H9 (cell line): ENCODE data around the gene IMPDH1. TPM values are rescaled to one million over a fixed set of nuclear protein-coding genes. Genes with fewer than 3 reads are reported as not detected.

Source experiments
- DNase-seq: peaks from one replicate; pipeline ENCODE4 v3.0.0-alpha.2; 2017
- H2AFZ ChIP-seq: one replicate; pipeline ENCODE4 v1.6.1; 2013; ENCODE audit warnings: mild to moderate bottlenecking, low read length, control low read depth, moderate library complexity
- H2AK5ac ChIP-seq: 2 replicates; pipeline ENCODE4 v1.6.1; 2013; ENCODE audit warnings: low read length, control low read depth, mixed read lengths; ENCODE audit not compliant: insufficient read length
- H2BK120ac ChIP-seq: one replicate; pipeline ENCODE4 v1.6.1; 2013; ENCODE audit warnings: low read depth, mild to moderate bottlenecking, low read length, control low read depth, inconsistent platforms; ENCODE audit not compliant: poor library complexity, severe bottlenecking
- H2BK12ac ChIP-seq: 2 replicates; pipeline ENCODE4 v1.6.1; 2013; ENCODE audit warnings: low read length, control low read depth, mixed read lengths, low read depth; ENCODE audit not compliant: insufficient read length
- H2BK15ac ChIP-seq: 2 replicates; pipeline ENCODE4 v1.6.1; 2013; ENCODE audit warnings: low read depth, low read length, control low read depth
- H2BK20ac ChIP-seq: one replicate; pipeline ENCODE4 v1.6.1; 2013; ENCODE audit warnings: low read depth, mild to moderate bottlenecking, low read length, control low read depth, inconsistent platforms; ENCODE audit not compliant: poor library complexity, severe bottlenecking
- H2BK5ac ChIP-seq: 2 replicates; pipeline ENCODE4 v1.6.1; 2013; ENCODE audit warnings: low read length, control low read depth, mixed read lengths; ENCODE audit not compliant: insufficient read length
- H3K14ac ChIP-seq: 2 replicates; pipeline ENCODE4 v1.6.1; 2013; ENCODE audit warnings: low read length, control low read depth; ENCODE audit not compliant: insufficient read depth
- H3K18ac ChIP-seq: 2 replicates; pipeline ENCODE4 v1.6.1; 2013; ENCODE audit warnings: low read depth, mild to moderate bottlenecking, mixed read lengths, low read length, control low read depth; ENCODE audit not compliant: insufficient read length
- H3K23ac ChIP-seq: 2 replicates; pipeline ENCODE4 v1.6.1; 2013; ENCODE audit warnings: low read length, control low read depth, mixed read lengths, low read depth; ENCODE audit not compliant: insufficient read length
- H3K23me2 ChIP-seq: 2 replicates; pipeline ENCODE4 v1.6.1; 2013; ENCODE audit warnings: low read depth, mild to moderate bottlenecking, mixed read lengths, low read length, control low read depth; ENCODE audit not compliant: insufficient read length, poor library complexity, severe bottlenecking
- H3K27ac ChIP-seq: 2 replicates; pipeline ENCODE4 v1.5.1; 2013; ENCODE audit warnings: low read length, control low read depth, mixed read lengths, low read depth; ENCODE audit not compliant: insufficient read length
- H3K27me3 ChIP-seq: 2 replicates; pipeline ENCODE4 v1.6.1; 2013; ENCODE audit warnings: low read length, control low read depth, inconsistent platforms; ENCODE audit not compliant: insufficient read depth
- H3K4ac ChIP-seq: 2 replicates; pipeline ENCODE4 v1.6.1; 2013; ENCODE audit warnings: low read depth, mild to moderate bottlenecking, control low read depth, inconsistent platforms, low read length, moderate library complexity
- H3K4me1 ChIP-seq: 2 replicates; pipeline ENCODE4 v1.6.1; 2013; ENCODE audit warnings: low read length, control low read depth, inconsistent platforms; ENCODE audit not compliant: insufficient read depth
- H3K4me2 ChIP-seq: 2 replicates; pipeline ENCODE4 v1.6.1; 2013; ENCODE audit warnings: low read length, control low read depth, mixed read lengths; ENCODE audit not compliant: insufficient read length, insufficient read depth
- H3K56ac ChIP-seq: 2 replicates; pipeline ENCODE4 v1.6.1; 2013; ENCODE audit warnings: low read depth, mild to moderate bottlenecking, mixed read lengths, low read length, control low read depth; ENCODE audit not compliant: insufficient read length
- H3K79me1 ChIP-seq: 2 replicates; pipeline ENCODE4 v1.6.1; 2013; ENCODE audit warnings: low read depth, mild to moderate bottlenecking, moderate library complexity, low read length, control low read depth, inconsistent platforms; ENCODE audit not compliant: insufficient read depth, poor library complexity, severe bottlenecking
- H3K79me2 ChIP-seq: 2 replicates; pipeline ENCODE4 v1.6.1; 2013; ENCODE audit warnings: low read length, control low read depth, inconsistent platforms; ENCODE audit not compliant: insufficient read depth
- H3K9ac ChIP-seq: 2 replicates; pipeline ENCODE4 v1.6.1; 2013; ENCODE audit warnings: low read length, control low read depth, mixed read lengths; ENCODE audit not compliant: insufficient read length; ENCODE audit errors: extremely low read depth
- H3K9me3 ChIP-seq: one replicate; pipeline ENCODE4 v1.6.1; 2013; ENCODE audit warnings: low read depth, low read length, inconsistent platforms; ENCODE audit not compliant: control insufficient read depth
- H3T11ph ChIP-seq: one replicate; pipeline ENCODE4 v1.6.1; 2013; ENCODE audit warnings: mild to moderate bottlenecking, low read length, control low read depth, inconsistent platforms
- H4K20me1 ChIP-seq: one replicate; pipeline ENCODE4 v1.6.1; 2013; ENCODE audit not compliant: control insufficient read depth, insufficient read length, insufficient read depth
- H4K5ac ChIP-seq: 2 replicates; pipeline ENCODE4 v1.6.1; 2013; ENCODE audit warnings: low read depth, mild to moderate bottlenecking, mixed read lengths, low read length, control low read depth; ENCODE audit not compliant: insufficient read length
- H4K8ac ChIP-seq: replicated peaks from 2 replicates; pipeline ENCODE4 v1.6.1; 2013; ENCODE audit warnings: low read length, control low read depth, mixed read lengths, low read depth; ENCODE audit not compliant: insufficient read length
- H4K91ac ChIP-seq: 2 replicates; pipeline ENCODE4 v1.6.1; 2013; ENCODE audit warnings: low read depth, mild to moderate bottlenecking, moderate library complexity, mixed read lengths, low read length, control low read depth; ENCODE audit not compliant: insufficient read length
- H3K27ac Mint-ChIP-seq, 3 experiments: 2 replicates in 2 of 3; 3 replicates in 1 of 3; pipeline ENCODE4 v1.8.0; 2020 to 2021; ENCODE audit warnings: mixed read lengths in 3 of 3, mild to moderate bottlenecking in 1 of 3, moderate library complexity in 1 of 3
- H3K27me3 Mint-ChIP-seq: 2 replicates; pipeline ENCODE4 v1.8.0; 2021; ENCODE audit warnings: low read depth, mild to moderate bottlenecking, moderate library complexity, mixed read lengths
- H3K36me3 Mint-ChIP-seq, 3 experiments: 2 replicates in 2 of 3; 3 replicates in 1 of 3; pipeline ENCODE4 v1.8.0; 2020 to 2021; ENCODE audit warnings: low read depth in 3 of 3, mixed read lengths in 3 of 3; ENCODE audit not compliant: insufficient read depth in 1 of 3
- H3K4me1 Mint-ChIP-seq, 2 experiments: 2 replicates each; pipeline ENCODE4 v1.8.0; 2020; ENCODE audit warnings: mixed read lengths in 2 of 2
- H3K4me3 Mint-ChIP-seq, 2 experiments: 2 replicates in 1 of 2; 3 replicates in 1 of 2; pipeline ENCODE4 v1.8.0; 2020 to 2021; ENCODE audit warnings: mild to moderate bottlenecking in 2 of 2, mixed read lengths in 2 of 2, moderate library complexity in 1 of 2
- H3K9me3 Mint-ChIP-seq, 2 experiments: 2 replicates in 1 of 2; 3 replicates in 1 of 2; pipeline ENCODE4 v1.8.0; 2020; ENCODE audit warnings: mild to moderate bottlenecking in 2 of 2, mixed read lengths in 2 of 2, moderate library complexity in 1 of 2
- WGBS: extraction: QIAGEN DNeasy Blood & Tissue Kit; methylation state at CpG from one replicate; pipeline ENCODE4 v1.1.7; 2013; ENCODE audit warnings: missing lambda C conversion rate, low lambda C conversion rate, mixed read lengths; ENCODE audit not compliant: insufficient read length; ENCODE audit errors: extremely low coverage; 5-methylcytosine and 5-hydroxymethylcytosine counted together
- total RNA-seq: library from RNA; stranded (reverse); gene quantifications from 2 replicates; pipeline ENCODE4 v1.2.1, GENCODE V29; 2021
- TF ChIP-seq, protein P1 (sequence below): fragments of 200-600 bp; sonication (generic); conservative IDR thresholded peaks from 3 replicates; pipeline ENCODE4 v1.8.0; 2021; ENCODE audit warnings: antibody characterized with exemption, mild to moderate bottlenecking

Gene IMPDH1
- total RNA-seq, 1 experiment from 2014 or later = 35.2 TPM

DNA sequence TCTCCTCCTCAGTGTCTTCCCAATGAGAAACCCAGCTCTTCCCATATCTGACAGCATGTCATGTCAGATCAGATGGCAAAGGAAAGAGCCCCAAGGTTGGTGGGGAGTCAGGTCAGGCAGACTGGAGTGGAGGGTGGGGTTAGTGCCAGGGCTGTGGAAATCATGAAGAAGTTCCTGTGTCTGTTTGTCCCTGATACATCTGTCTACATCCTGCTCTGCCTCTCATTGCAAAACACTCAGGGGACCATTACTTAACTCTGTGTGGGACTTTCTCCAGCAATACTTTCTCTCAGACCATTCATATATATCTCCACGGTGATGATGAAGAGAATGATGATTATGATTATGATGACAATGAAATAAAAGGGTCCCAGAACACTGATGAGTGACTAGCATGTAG, 51.5 kb downstream of the IMPDH1 start:
- Histone ChIP-seq H4K5ac (no peak overlapping the region), H3K9me3 (no peaks in the 10 kb centered on the region), H2BK12ac (no peak overlapping the region), H2BK20ac (no peak overlapping the region), H2BK5ac (no peak overlapping the region), H4K8ac (no peak overlapping the region), H3K79me1 (no peaks in the 10 kb centered on the region), H2AFZ (no peak overlapping the region), H3K56ac (no peak overlapping the region), H3K14ac (no peak overlapping the region), H2BK120ac (no peak overlapping the region), H3K4ac (no peak overlapping the region), H3K79me2 (0 out of 2 replicates have a peak, but pooled peaks cover 1% of the 10 kb centered on the region), H3K23me2 (peaks cover 8% of the 10 kb centered on the region), H3K9ac (no peak overlapping the region), H3K4me2 (no peak overlapping the region), H2BK15ac (no peak overlapping the region), H2AK5ac (no peak overlapping the region), H4K20me1 (no peaks in the 10 kb centered on the region), H3K27me3 (peaks cover 23% of the 10 kb centered on the region), H3K18ac (no peak overlapping the region), H4K91ac (no peak overlapping the region), H3T11ph (no peak overlapping the region), H3K23ac (no peak overlapping the region), H3K27ac (no peak overlapping the region), H3K4me1 (no peaks in the 10 kb centered on the region)
- TF ChIP-seq, protein P1, sequence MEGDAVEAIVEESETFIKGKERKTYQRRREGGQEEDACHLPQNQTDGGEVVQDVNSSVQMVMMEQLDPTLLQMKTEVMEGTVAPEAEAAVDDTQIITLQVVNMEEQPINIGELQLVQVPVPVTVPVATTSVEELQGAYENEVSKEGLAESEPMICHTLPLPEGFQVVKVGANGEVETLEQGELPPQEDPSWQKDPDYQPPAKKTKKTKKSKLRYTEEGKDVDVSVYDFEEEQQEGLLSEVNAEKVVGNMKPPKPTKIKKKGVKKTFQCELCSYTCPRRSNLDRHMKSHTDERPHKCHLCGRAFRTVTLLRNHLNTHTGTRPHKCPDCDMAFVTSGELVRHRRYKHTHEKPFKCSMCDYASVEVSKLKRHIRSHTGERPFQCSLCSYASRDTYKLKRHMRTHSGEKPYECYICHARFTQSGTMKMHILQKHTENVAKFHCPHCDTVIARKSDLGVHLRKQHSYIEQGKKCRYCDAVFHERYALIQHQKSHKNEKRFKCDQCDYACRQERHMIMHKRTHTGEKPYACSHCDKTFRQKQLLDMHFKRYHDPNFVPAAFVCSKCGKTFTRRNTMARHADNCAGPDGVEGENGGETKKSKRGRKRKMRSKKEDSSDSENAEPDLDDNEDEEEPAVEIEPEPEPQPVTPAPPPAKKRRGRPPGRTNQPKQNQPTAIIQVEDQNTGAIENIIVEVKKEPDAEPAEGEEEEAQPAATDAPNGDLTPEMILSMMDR = no peak
- no peak for DNase-seq
- no CpG with 5 or more reads among the region's 1 CpG for WGBS
- H3K27ac Mint-ChIP-seq = no peak overlapping the region
- peaks cover 12 to 22% of the 10 kb centered on the region in 2 experiments for H3K4me1 Mint-ChIP-seq
- peaks cover 92% of the 10 kb centered on the region for H3K27me3 Mint-ChIP-seq
- no peak overlapping the region for H3K4me3 Mint-ChIP-seq
- H3K9me3 Mint-ChIP-seq = peaks cover 0 to 1% of the 10 kb centered on the region in 2 experiments; a peak in 1 of 5 replicates
- H3K36me3 Mint-ChIP-seq = no peaks in the 10 kb centered on the region; a peak in 2 of 7 replicates
